ENCODE results near the gene PDZRN3. TPM values are rescaled to one million over a fixed set of nuclear protein-coding genes. Genes with fewer than 3 reads are reported as not detected.

PDZRN3 gene
- total RNA-seq, 1 donor from 2014 or later: 75.9 TPM

- Histone ChIP-seq H3K27me3 (no peaks in the 10 kb centered on the region), H3K4me1 (peaks cover 12% of the 10 kb centered on the region), H3K4me3 (no peak overlapping the region), H3K9me3 (no peaks in the 10 kb centered on the region), H3K36me3 (peaks cover 0 to 8% of the 10 kb centered on the region in 2 donors), H3K27ac (no peak overlapping the region)
- DNase-seq (ENCODE audit: extremely low spot score in 2 of 2): no peak
- TF ChIP-seq POLR2A (IDR thresholded peaks at IDR 0.05): no peak
- TF ChIP-seq, protein P1, sequence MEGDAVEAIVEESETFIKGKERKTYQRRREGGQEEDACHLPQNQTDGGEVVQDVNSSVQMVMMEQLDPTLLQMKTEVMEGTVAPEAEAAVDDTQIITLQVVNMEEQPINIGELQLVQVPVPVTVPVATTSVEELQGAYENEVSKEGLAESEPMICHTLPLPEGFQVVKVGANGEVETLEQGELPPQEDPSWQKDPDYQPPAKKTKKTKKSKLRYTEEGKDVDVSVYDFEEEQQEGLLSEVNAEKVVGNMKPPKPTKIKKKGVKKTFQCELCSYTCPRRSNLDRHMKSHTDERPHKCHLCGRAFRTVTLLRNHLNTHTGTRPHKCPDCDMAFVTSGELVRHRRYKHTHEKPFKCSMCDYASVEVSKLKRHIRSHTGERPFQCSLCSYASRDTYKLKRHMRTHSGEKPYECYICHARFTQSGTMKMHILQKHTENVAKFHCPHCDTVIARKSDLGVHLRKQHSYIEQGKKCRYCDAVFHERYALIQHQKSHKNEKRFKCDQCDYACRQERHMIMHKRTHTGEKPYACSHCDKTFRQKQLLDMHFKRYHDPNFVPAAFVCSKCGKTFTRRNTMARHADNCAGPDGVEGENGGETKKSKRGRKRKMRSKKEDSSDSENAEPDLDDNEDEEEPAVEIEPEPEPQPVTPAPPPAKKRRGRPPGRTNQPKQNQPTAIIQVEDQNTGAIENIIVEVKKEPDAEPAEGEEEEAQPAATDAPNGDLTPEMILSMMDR (IDR thresholded peaks at IDR 0.05): no peak
- TF ChIP-seq POLR2AphosphoS5 (IDR thresholded peaks at IDR 0.05; ENCODE audit: insufficient read depth in 1 of 2, low read depth in 1 of 2): no peak
- intact Hi-C loops (cut with DNase I): loop anchor here (10.0 kb wide), 1 partner anchor 67 kb away; no protein-coding TSS in a partner anchor
These were observed 232.8 kb downstream of the PDZRN3 start for GRCh38 chr3:73391984-73392383.

DNA sequence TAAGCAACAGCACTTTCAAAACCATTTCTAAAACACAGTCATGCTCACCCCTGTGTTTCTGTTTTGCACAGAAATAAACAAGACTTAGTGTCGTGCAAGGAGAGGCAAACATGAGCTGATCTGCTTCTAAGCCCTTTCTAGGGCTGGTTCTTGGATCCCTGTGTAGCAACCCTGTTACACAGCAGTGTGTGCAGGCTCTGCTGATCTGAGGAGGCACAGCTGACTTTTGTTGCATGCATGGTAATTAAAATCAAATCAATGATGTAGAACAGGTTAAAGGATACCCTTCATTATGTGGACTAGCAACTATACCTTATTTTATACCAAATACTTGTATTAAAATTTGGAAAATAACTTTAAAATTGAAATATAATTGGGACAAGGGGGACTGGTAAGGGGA lies 234.8 kb downstream of the PDZRN3 start:
- Histone ChIP-seq H3K27me3 (no peaks in the 10 kb centered on the region), H3K36me3 (peaks cover 0 to 18% of the 10 kb centered on the region in 2 donors), H3K9me3 (no peaks in the 10 kb centered on the region), H3K27ac (peak overlapping the region; percentile 54), H3K4me1 (peaks cover 12% of the 10 kb centered on the region), H3K4me3 (no peak overlapping the region)
- no peak for DNase-seq (ENCODE audit: extremely low spot score in 2 of 2)
- TF ChIP-seq POLR2A (IDR thresholded peaks at IDR 0.05) (no peak), POLR2AphosphoS5 (IDR thresholded peaks at IDR 0.05; ENCODE audit: insufficient read depth in 1 of 2, low read depth in 1 of 2) (no peak)
- TF ChIP-seq, protein P1 (IDR thresholded peaks at IDR 0.05): no peak
- intact Hi-C loops (cut with DNase I): loop anchor here (10.0 kb wide), 1 partner anchor 65 kb away; no protein-coding TSS in a partner anchor

- peaks cover 12% of the 10 kb centered on the region for H3K4me1 ChIP-seq
- no peak overlapping the region for H3K4me3 ChIP-seq
- intact Hi-C loops (cut with DNase I): no loop called here
- H3K27ac ChIP-seq: peak overlapping the region; percentile 54
- TF ChIP-seq POLR2AphosphoS5 (IDR thresholded peaks at IDR 0.05; ENCODE audit: insufficient read depth in 1 of 2, low read depth in 1 of 2) (peak in 1 of 2 donors; percentile 26), POLR2A (IDR thresholded peaks at IDR 0.05) (no peak)
- TF ChIP-seq, protein P1 (IDR thresholded peaks at IDR 0.05): no peak
- DNase-seq (ENCODE audit: extremely low spot score in 2 of 2): no peak
- H3K36me3 ChIP-seq: peaks cover 0 to 24% of the 10 kb centered on the region in 2 donors
- no peaks in the 10 kb centered on the region for H3K27me3 ChIP-seq
- no peaks in the 10 kb centered on the region for H3K9me3 ChIP-seq
These were observed 235.5 kb downstream of the PDZRN3 start for GRCh38 chr3:73389117-73389813.

GRCh38 chr3:73385568-73385967 lies 239.2 kb downstream of the PDZRN3 start:
- peak in 1 of 2 donors; percentile 80 for DNase-seq (ENCODE audit: extremely low spot score in 2 of 2)
- no peaks in the 10 kb centered on the region for H3K27me3 ChIP-seq
- H3K27ac ChIP-seq: no peak overlapping the region
- peaks cover 0 to 38% of the 10 kb centered on the region in 2 donors for H3K36me3 ChIP-seq
- no peaks in the 10 kb centered on the region for H3K9me3 ChIP-seq
- H3K4me1 ChIP-seq: peaks cover 12% of the 10 kb centered on the region
- TF ChIP-seq POLR2AphosphoS5 (IDR thresholded peaks at IDR 0.05; ENCODE audit: insufficient read depth in 1 of 2, low read depth in 1 of 2) (no peak), POLR2A (IDR thresholded peaks at IDR 0.05) (no peak)
- TF ChIP-seq, protein P1 (IDR thresholded peaks at IDR 0.05): no peak
- intact Hi-C loops (cut with DNase I): no loop called here
- no peak overlapping the region for H3K4me3 ChIP-seq
